ENCODE measurements around the gene GPRC5B. TPM values are rescaled to one million over a fixed set of nuclear protein-coding genes. Genes with fewer than 3 reads are reported as not detected.
A peak's percentile ranks its signal among the peaks of the same experiment; 100 is the strongest.

The GPRC5B gene
- total RNA-seq, 4 donors from 2014 or later = 16.5 to 53.0 (median 22.3) TPM

DNA sequence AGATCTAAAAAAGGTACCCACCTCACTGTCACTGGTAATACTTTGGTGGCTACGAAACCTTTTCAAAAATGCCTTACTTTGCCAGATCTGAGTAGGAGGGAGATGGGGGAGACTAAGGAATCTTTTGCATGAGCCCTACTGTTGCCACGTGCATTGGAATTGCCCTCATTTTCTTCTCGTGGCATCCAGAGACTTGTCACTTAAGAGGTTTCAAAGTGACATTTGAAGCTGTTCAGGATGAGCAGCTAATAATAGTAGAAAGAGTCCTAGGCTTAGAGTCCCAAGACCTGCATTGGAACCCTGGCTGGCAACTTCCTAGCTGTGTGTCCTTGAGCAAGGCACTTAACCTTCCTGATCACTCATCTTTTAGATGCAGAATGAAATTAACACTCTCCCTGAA, 43.5 kb downstream of the GPRC5B start:
- Histone ChIP-seq H3K27ac (no peak overlapping the region), H3K4me1 (no peaks in the 10 kb centered on the region), H3K27me3 (no peaks in the 10 kb centered on the region), H3K9me3 (no peaks in the 10 kb centered on the region), H3K4me3 (no peak overlapping the region), H3K36me3 (no peaks in the 10 kb centered on the region)
- intact Hi-C loops (cut with DNase I; ENCODE audit: low total_unique reads) = loop anchor here (10.0 kb wide), 1 partner anchor 56 kb away; no protein-coding TSS in a partner anchor
- no peak for TF ChIP-seq POLR2A (IDR thresholded peaks at IDR 0.05)
- TF ChIP-seq, protein P1, sequence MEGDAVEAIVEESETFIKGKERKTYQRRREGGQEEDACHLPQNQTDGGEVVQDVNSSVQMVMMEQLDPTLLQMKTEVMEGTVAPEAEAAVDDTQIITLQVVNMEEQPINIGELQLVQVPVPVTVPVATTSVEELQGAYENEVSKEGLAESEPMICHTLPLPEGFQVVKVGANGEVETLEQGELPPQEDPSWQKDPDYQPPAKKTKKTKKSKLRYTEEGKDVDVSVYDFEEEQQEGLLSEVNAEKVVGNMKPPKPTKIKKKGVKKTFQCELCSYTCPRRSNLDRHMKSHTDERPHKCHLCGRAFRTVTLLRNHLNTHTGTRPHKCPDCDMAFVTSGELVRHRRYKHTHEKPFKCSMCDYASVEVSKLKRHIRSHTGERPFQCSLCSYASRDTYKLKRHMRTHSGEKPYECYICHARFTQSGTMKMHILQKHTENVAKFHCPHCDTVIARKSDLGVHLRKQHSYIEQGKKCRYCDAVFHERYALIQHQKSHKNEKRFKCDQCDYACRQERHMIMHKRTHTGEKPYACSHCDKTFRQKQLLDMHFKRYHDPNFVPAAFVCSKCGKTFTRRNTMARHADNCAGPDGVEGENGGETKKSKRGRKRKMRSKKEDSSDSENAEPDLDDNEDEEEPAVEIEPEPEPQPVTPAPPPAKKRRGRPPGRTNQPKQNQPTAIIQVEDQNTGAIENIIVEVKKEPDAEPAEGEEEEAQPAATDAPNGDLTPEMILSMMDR (IDR thresholded peaks at IDR 0.05) = no peak
- no peak for DNase-seq

DNA sequence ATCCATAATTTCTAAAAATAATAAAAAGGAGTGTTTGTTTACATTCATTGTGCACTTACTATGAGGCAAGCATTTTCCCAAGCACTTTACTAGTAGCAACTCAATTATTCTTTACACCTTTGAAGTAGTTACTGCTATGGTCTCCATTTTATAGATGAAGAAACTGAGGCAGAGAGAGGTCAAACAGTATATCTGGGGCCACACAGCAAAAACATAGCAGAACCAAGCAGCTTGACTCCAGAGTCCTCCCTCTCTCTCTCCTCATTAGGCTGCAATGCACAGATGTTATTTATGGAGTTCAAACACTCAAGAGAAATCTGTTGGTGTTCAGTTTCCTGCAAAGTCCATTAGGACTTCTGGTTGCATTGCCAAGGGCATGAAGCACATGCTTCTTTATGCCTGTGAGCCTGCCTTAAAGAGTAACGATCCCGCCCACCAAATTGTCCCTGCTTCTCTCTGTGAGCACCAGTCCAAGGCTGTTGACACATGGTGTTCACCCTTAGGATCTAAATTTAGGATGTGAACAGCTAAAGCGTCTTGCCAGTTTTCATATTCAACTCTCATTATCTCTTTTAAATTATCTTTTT, 44.0 kb downstream of the GPRC5B start:
- H3K4me3 ChIP-seq = no peak overlapping the region
- TF ChIP-seq, protein P1 (IDR thresholded peaks at IDR 0.05) = no peak
- no peak for TF ChIP-seq POLR2A (IDR thresholded peaks at IDR 0.05)
- H3K27ac ChIP-seq = no peak overlapping the region
- no peaks in the 10 kb centered on the region for H3K4me1 ChIP-seq
- no peaks in the 10 kb centered on the region for H3K36me3 ChIP-seq
- no peaks in the 10 kb centered on the region for H3K27me3 ChIP-seq
- no peak for DNase-seq
- no peaks in the 10 kb centered on the region for H3K9me3 ChIP-seq
- intact Hi-C loops (cut with DNase I; ENCODE audit: low total_unique reads) = loop anchor here (10.0 kb wide), 1 partner anchor 56 kb away; no protein-coding TSS in a partner anchor

DNA sequence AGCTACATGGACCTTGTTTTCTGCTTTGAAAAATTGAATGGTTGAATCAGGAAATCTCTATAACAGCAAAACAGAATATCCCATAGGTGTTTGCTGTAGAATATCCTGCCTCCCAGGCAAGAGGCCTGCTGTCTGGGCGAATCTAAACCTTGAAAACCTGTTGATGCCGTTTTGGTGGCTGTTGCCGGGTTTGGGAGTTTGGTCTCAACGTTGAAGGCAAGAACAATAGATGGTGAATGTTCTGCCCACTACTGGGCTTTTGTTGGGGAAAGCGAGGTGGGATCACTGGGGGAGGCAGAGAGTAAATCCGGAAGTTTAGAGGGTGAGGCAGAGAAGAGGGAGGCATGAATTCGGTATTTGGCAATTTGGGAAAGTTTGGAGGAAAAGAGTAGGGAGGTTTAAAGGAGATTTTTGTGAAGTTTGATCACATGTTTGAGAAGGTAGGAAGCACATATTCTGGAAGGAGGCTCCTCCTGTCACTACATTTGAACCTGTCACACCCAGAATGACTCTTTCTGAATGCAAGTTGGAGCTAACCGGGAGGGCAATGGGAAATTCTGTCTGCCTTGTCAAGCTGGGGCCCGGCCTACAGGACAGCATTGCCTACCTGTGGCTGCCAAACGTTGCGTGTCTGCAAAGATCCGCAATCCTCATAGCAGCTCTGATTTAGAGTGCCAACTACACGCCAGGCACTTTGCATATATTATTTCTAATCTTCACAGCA, 46.5 kb downstream of the GPRC5B start:
- no peaks in the 10 kb centered on the region for H3K36me3 ChIP-seq
- H3K9me3 ChIP-seq = no peaks in the 10 kb centered on the region
- H3K4me3 ChIP-seq = no peak overlapping the region
- no peaks in the 10 kb centered on the region for H3K27me3 ChIP-seq
- DNase-seq = no peak
- no peaks in the 10 kb centered on the region for H3K4me1 ChIP-seq
- intact Hi-C loops (cut with DNase I; ENCODE audit: low total_unique reads) = no loop called here
- peak overlapping the region; percentile 22 to 27 for H3K27ac ChIP-seq
- TF ChIP-seq, protein P1 (IDR thresholded peaks at IDR 0.05) = no peak
- TF ChIP-seq POLR2A (IDR thresholded peaks at IDR 0.05) = no peak

DNA sequence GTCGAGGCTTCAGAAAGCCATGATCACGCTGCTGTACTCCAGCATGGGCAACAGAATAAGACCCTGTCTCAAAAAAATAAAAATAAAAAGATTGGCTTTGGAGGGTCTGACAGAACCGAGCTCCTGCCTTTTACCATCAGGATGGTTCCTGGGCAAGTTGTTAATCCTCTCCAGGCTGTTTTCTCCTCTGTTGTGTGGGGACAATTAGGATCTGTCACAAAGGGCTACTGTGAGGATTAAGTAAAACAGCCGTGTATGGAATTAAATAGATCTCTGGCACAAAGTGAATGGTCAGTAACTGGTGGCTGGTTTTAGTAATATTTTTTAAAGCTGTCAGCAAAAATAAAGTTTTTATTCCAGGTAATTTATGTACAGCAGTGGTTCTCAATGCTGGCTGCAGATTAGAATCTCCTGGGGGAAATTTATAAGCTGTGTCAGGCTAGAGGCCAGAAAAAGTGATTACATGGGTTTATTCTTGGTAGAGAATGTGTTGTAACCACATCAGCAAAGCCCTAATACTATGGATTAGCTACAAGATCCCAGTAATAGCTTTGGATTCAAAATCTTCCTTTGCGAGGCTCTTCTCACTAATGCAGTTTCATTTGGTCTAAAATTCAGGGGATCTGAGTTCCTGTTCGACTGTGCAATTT, 47.2 kb downstream of the GPRC5B start:
- no peaks in the 10 kb centered on the region for H3K36me3 ChIP-seq
- no peak overlapping the region for H3K4me3 ChIP-seq
- no peaks in the 10 kb centered on the region for H3K27me3 ChIP-seq
- H3K9me3 ChIP-seq = no peaks in the 10 kb centered on the region
- DNase-seq = no peak
- no peaks in the 10 kb centered on the region for H3K4me1 ChIP-seq
- intact Hi-C loops (cut with DNase I; ENCODE audit: low total_unique reads) = no loop called here
- H3K27ac ChIP-seq = peak overlapping the region; percentile 22 to 27
- TF ChIP-seq, protein P1 (IDR thresholded peaks at IDR 0.05) = no peak
- TF ChIP-seq POLR2A (IDR thresholded peaks at IDR 0.05) = no peak

DNA sequence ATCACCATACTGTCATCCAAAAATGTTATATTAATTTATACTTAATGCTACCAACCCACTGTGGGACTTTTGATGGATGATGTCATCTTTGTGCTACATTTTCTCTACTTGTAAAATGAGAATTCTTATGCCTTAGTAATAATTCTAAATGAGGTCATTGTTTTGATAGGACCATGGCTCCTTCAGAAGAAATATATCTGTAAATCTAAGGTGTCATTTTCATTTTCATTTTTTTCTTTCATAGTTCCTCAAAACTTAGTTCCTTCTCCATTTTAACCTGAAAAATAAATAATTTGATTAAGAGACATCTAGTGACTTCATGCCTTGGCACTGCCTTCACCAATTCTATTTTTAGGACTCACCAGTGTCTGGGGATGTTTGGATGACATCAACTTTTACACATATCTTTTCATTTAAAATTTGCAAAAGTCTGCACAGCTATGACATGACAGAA, 48.7 kb downstream of the GPRC5B start:
- Histone ChIP-seq H3K4me3 (no peak overlapping the region), H3K36me3 (no peaks in the 10 kb centered on the region), H3K9me3 (no peaks in the 10 kb centered on the region), H3K27me3 (no peaks in the 10 kb centered on the region), H3K27ac (no peak overlapping the region), H3K4me1 (no peaks in the 10 kb centered on the region)
- no peak for DNase-seq
- no peak for TF ChIP-seq POLR2A (IDR thresholded peaks at IDR 0.05)
- TF ChIP-seq, protein P1 (IDR thresholded peaks at IDR 0.05) = no peak
- intact Hi-C loops (cut with DNase I; ENCODE audit: low total_unique reads) = no loop called here

Measured in uterus (tissue), 4 donors.